ENCODE data around the gene LYRM2.

- no peak for TF ChIP-seq POLR2A (IDR thresholded peaks at IDR 0.05)
- TF ChIP-seq POLR2AphosphoS5 (IDR thresholded peaks at IDR 0.05): no peak
Observed at GRCh38 chr6:89563866-89564265, 74.7 kb downstream of the LYRM2 start.

All from suprapubic skin (tissue), 4 donors.